Muscle layer of duodenum (tissue), 2 donors: ENCODE results near the gene C1orf94.

ENCODE experiments used
- H3K27ac ChIP-seq: one replicate; pipeline ENCODE4 v1.7.0; 2013; ENCODE audit warnings: mild to moderate bottlenecking, low read length
- H3K27me3 ChIP-seq: one replicate; pipeline ENCODE4 v1.7.0; 2013; ENCODE audit warnings: low read depth, mild to moderate bottlenecking, control low read depth, low read length
- H3K36me3 ChIP-seq, 2 donors: one replicate each; pipeline ENCODE4 v1.7.0; 2013; ENCODE audit warnings: low read length in 2 of 2, control low read depth in 1 of 2, mild to moderate bottlenecking in 1 of 2; ENCODE audit not compliant: insufficient read depth in 2 of 2, control insufficient read depth in 1 of 2
- H3K4me1 ChIP-seq, 2 donors: one replicate each; pipeline ENCODE4 v1.7.0; 2013; ENCODE audit warnings: low read length in 2 of 2, mild to moderate bottlenecking in 2 of 2, control low read depth in 1 of 2, moderate library complexity in 1 of 2; ENCODE audit not compliant: insufficient read depth in 2 of 2, control insufficient read depth in 1 of 2
- H3K4me3 ChIP-seq, 2 donors: one replicate each; pipeline ENCODE4 v1.7.0; 2013; ENCODE audit warnings: low read length in 2 of 2, low read depth in 1 of 2, mild to moderate bottlenecking in 1 of 2
- H3K9me3 ChIP-seq, 2 donors: one replicate each; pipeline ENCODE4 v1.7.0; 2013; ENCODE audit warnings: low read length in 2 of 2, control low read depth in 1 of 2, mild to moderate bottlenecking in 1 of 2; ENCODE audit not compliant: control insufficient read depth in 1 of 2
- donor health status: healthy.

The C1orf94 gene

GRCh38 chr1:34199927-34200326, 23.2 kb downstream of the C1orf94 start:
- H3K4me1 ChIP-seq = no peaks in the 10 kb centered on the region
- no peaks in the 10 kb centered on the region for H3K27me3 ChIP-seq
- no peaks in the 10 kb centered on the region for H3K9me3 ChIP-seq
- no peak overlapping the region for H3K27ac ChIP-seq
- H3K4me3 ChIP-seq = no peak overlapping the region
- H3K36me3 ChIP-seq = no peaks in the 10 kb centered on the region

GRCh38 chr1:34212673-34213072, 36.0 kb downstream of the C1orf94 start:
- no peaks in the 10 kb centered on the region for H3K27me3 ChIP-seq
- H3K4me3 ChIP-seq = no peak overlapping the region
- no peaks in the 10 kb centered on the region for H3K4me1 ChIP-seq
- H3K36me3 ChIP-seq = no peaks in the 10 kb centered on the region
- H3K9me3 ChIP-seq = no peaks in the 10 kb centered on the region
- H3K27ac ChIP-seq = no peak overlapping the region

DNA sequence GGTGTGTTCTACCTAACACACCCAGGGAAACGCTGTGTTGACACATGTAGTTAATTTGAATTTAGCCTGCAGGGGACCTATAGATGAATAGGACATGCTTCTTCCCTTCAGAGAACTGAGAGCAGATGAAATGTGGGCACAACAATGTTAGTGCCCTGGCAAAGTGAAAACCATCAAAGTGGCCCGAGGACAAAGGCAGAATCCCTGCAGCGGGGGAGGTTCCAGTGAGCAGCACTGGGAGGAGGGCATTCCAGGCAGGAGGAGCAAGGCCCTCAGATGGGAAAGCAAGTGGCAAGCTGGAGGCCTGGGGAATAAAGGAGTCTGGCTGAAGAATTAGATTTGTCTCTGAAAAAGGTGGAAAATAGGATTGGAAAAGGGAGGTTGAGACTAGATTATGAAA, 37.2 kb downstream of the C1orf94 start:
- H3K36me3 ChIP-seq = no peaks in the 10 kb centered on the region
- no peaks in the 10 kb centered on the region for H3K4me1 ChIP-seq
- H3K9me3 ChIP-seq = no peaks in the 10 kb centered on the region
- H3K4me3 ChIP-seq = no peak overlapping the region
- no peaks in the 10 kb centered on the region for H3K27me3 ChIP-seq
- no peak overlapping the region for H3K27ac ChIP-seq

- H3K4me1 ChIP-seq = no peaks in the 10 kb centered on the region
- no peak overlapping the region for H3K4me3 ChIP-seq
- H3K27ac ChIP-seq = no peak overlapping the region
- H3K36me3 ChIP-seq = no peaks in the 10 kb centered on the region
- H3K9me3 ChIP-seq = peaks cover 0 to 3% of the 10 kb centered on the region in 2 donors
- H3K27me3 ChIP-seq = no peaks in the 10 kb centered on the region
These were observed 54.7 kb downstream of the C1orf94 start for GRCh38 chr1:34231441-34231840.

- H3K4me3 ChIP-seq = no peak overlapping the region
- H3K27me3 ChIP-seq = no peaks in the 10 kb centered on the region
- no peaks in the 10 kb centered on the region for H3K4me1 ChIP-seq
- H3K27ac ChIP-seq = no peak overlapping the region
- H3K9me3 ChIP-seq = no peaks in the 10 kb centered on the region
- no peaks in the 10 kb centered on the region for H3K36me3 ChIP-seq
These were observed 58.9 kb downstream of the C1orf94 start for GRCh38 chr1:34235594-34235993.

DNA sequence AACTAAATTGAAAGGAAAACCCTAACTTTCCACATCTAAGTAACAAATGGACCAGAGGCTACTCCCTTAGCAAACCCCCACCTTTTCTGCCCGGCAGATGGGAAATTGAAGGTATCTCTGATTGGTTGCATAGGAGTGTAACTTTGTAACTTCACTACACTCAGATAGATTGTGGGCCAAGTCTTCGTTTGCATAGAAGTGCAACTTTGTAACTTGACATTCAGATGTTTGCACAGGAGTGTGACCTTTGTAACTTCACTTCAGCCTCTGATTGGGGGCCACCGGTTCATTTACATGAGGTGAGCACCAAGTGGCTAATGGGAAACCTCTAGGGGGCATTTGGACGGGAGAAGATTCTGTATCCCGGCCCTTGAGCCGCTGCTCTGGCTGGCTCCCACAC, 59.4 kb downstream of the C1orf94 start:
- Histone ChIP-seq H3K4me3 (no peak overlapping the region), H3K4me1 (no peaks in the 10 kb centered on the region), H3K9me3 (no peaks in the 10 kb centered on the region), H3K27ac (no peak overlapping the region), H3K27me3 (no peaks in the 10 kb centered on the region), H3K36me3 (no peaks in the 10 kb centered on the region)

- no peaks in the 10 kb centered on the region for H3K4me1 ChIP-seq
- H3K27ac ChIP-seq = no peak overlapping the region
- no peaks in the 10 kb centered on the region for H3K27me3 ChIP-seq
- H3K4me3 ChIP-seq = no peak overlapping the region
- no peaks in the 10 kb centered on the region for H3K36me3 ChIP-seq
- peaks cover 0 to 5% of the 10 kb centered on the region in 2 donors for H3K9me3 ChIP-seq
These were observed 60.6 kb downstream of the C1orf94 start for GRCh38 chr1:34237151-34237815.

DNA sequence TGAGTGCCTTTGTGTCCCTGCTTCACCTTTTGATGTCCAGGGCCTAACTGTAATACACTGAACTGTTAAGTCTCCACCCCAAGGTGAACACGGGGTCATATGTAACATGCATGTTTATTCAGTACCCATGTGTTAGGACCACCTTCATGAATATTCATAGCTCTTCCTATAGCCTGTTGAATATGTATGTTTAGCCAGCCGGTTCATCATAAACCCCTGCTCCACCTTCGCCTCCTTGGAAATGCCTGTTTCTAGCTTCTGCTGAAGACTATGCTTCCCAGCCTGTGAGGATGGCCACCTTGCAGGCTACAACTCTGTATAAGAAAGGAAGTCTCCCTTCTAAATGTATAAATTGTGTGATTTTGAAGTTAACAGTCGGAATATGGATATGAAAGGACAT, 69.3 kb downstream of the C1orf94 start:
- Histone ChIP-seq H3K9me3 (peaks cover 0 to 5% of the 10 kb centered on the region in 2 donors), H3K27me3 (no peaks in the 10 kb centered on the region)

DNA sequence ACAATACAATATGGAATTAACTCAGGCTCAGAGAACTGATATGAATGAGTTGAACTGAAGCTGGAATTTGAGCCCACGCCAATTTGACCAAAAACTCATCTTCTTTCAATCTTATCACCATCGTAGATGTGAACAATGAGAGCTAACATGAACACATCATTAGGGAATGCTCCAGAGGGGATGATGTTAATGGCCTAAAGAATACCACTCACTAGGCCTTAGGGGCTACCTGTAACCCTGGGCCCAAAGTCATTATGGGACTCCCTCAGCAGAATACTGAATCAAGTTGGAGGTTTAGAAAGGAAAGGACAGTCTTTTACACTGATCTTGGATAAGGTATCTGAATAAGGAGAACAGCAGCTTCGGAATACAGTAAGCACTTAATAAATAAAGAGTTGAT, 73.6 kb downstream of the C1orf94 start:
- Histone ChIP-seq H3K4me3 (no peak overlapping the region), H3K27ac (no peak overlapping the region), H3K9me3 (no peaks in the 10 kb centered on the region), H3K36me3 (no peaks in the 10 kb centered on the region), H3K4me1 (no peaks in the 10 kb centered on the region), H3K27me3 (no peaks in the 10 kb centered on the region)

More for the DNA sequence above, 69.3 kb downstream of the C1orf94 start:
- Histone ChIP-seq H3K4me1 (no peaks in the 10 kb centered on the region), H3K4me3 (no peak overlapping the region), H3K36me3 (no peaks in the 10 kb centered on the region), H3K27ac (no peak overlapping the region)

DNA sequence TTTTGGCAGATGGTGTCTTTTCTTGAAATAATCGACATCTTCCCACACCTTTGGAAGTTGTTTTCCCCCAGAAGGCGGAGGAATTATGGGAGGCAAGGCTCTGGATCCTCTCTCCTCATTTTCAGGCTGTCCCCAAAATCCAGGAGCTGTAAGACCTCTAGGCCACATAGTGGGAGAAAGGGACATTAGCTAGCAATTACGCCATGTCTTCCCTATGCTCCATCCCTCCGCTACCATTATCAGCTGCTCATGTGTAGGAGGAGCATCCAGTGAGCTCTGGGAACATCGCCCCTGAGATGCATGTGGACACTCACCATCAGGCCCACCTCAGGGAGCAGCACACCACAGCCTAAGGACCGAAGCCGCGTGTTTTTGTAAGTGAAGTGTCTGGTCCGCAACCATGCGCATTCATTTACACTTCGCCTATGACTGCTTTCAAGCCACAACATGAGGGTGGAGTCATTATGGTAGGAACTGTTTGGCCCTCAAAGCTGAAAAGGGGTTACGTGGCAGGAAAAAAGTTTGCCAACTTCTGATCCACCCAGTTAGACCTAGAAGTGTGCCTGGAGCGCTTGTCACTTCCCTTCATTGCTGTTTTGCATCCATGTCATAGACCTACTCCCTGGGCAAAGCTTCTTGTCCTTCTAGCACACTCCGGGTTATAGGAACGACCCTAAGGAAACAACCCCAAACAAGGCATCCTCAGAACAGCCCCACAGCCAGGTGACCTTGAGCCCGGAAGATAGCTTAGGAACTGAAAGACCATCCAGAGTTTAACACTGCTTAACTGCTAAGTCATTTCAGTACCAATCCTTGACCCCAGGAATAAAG, 85.5 kb downstream of the C1orf94 start:
- H3K9me3 ChIP-seq = no peaks in the 10 kb centered on the region
- H3K27me3 ChIP-seq = no peaks in the 10 kb centered on the region
- H3K4me3 ChIP-seq = no peak overlapping the region
- H3K36me3 ChIP-seq = no peaks in the 10 kb centered on the region
- H3K27ac ChIP-seq = no peak overlapping the region
- no peaks in the 10 kb centered on the region for H3K4me1 ChIP-seq

- Histone ChIP-seq H3K36me3 (no peaks in the 10 kb centered on the region), H3K27me3 (no peaks in the 10 kb centered on the region), H3K4me3 (no peak overlapping the region), H3K4me1 (no peaks in the 10 kb centered on the region), H3K9me3 (no peaks in the 10 kb centered on the region), H3K27ac (no peak overlapping the region)
These were observed 86.2 kb downstream of the C1orf94 start for GRCh38 chr1:34262921-34263320.
